Loucy (cell line): ENCODE results near the gene RPL3.
A peak's percentile ranks its signal among the peaks of the same experiment; 100 is the strongest.
"Not testable (repeated sequence)": the region's sequence is repeated elsewhere in the genome, so short reads cannot be mapped to it uniquely, and the experiment has no call there.

ENCODE experiments used
- H2AFZ ChIP-seq: fragments of 200-600 bp; sonication (generic); 2 replicates; pipeline ENCODE4 v1.6.0; 2016; ENCODE audit warnings: antibody characterized with exemption, mild to moderate bottlenecking, low read length, moderate library complexity
- H3F3A ChIP-seq: fragments of 200-600 bp; 2 replicates; pipeline ENCODE4 v1.6.0; 2016; ENCODE audit warnings: antibody characterized with exemption, low read depth, mild to moderate bottlenecking
- H3K27me3 ChIP-seq: fragments of 200-600 bp; sonication (generic); 2 replicates; pipeline ENCODE4 v1.6.1; 2014; ENCODE audit warnings: low read length, mild to moderate bottlenecking; ENCODE audit not compliant: insufficient read depth, poor library complexity, severe bottlenecking
- H3K36me3 ChIP-seq: fragments of 200-600 bp; sonication (generic); 2 replicates; pipeline ENCODE4 v1.6.1; 2016; ENCODE audit warnings: low read length; ENCODE audit not compliant: insufficient read depth
- H3K4me1 ChIP-seq: fragments of 200-600 bp; sonication (generic); 2 replicates; pipeline ENCODE4 v1.5.1; 2014; ENCODE audit warnings: low read length, mild to moderate bottlenecking; ENCODE audit not compliant: insufficient read depth, poor library complexity, severe bottlenecking
- H3K4me2 ChIP-seq: fragments of 200-600 bp; sonication (generic); 2 replicates; pipeline ENCODE4 v1.6.0; 2014; ENCODE audit warnings: antibody characterized with exemption, low read length, low read depth, mild to moderate bottlenecking; ENCODE audit not compliant: poor library complexity, severe bottlenecking
- H3K4me3 ChIP-seq: fragments of 200-600 bp; sonication (generic); 2 replicates; pipeline ENCODE4 v1.5.1; 2014; ENCODE audit warnings: low read length, mild to moderate bottlenecking, mixed read lengths; ENCODE audit not compliant: poor library complexity, severe bottlenecking
- H3K79me2 ChIP-seq: fragments of 200-600 bp; sonication (generic); 2 replicates; pipeline ENCODE4 v1.6.1; 2014; ENCODE audit warnings: low read length; ENCODE audit not compliant: insufficient read depth
- H3K9ac ChIP-seq: fragments of 200-600 bp; sonication (generic); 2 replicates; pipeline ENCODE4 v1.6.0; 2014; ENCODE audit warnings: mild to moderate bottlenecking, low read depth, low read length, moderate library complexity; ENCODE audit not compliant: poor library complexity, severe bottlenecking
- H3K9me2 ChIP-seq: fragments of 200-600 bp; sonication (generic); replicated peaks from 2 replicates; pipeline ENCODE4 v1.6.1; 2016; ENCODE audit warnings: low read depth, low read length, mixed read lengths
- H3K9me3 ChIP-seq: fragments of 200-600 bp; sonication (generic); 2 replicates; pipeline ENCODE4 v1.6.1; 2014; ENCODE audit warnings: mild to moderate bottlenecking, antibody characterized with exemption, low read length, low read depth; ENCODE audit not compliant: insufficient read depth
- H4K20me1 ChIP-seq: fragments of 200-600 bp; sonication (generic); 2 replicates; pipeline ENCODE4 v1.6.0; 2014; ENCODE audit warnings: antibody characterized with exemption, low read length, mild to moderate bottlenecking; ENCODE audit not compliant: insufficient read depth, poor library complexity, severe bottlenecking
- EZH2phosphoT487 ChIP-seq: fragments of 200-600 bp; IDR thresholded peaks from 2 replicates; pipeline ENCODE4 v1.6.1; 2018; ENCODE audit warnings: antibody characterized with exemption, mild to moderate bottlenecking, moderate library complexity, borderline replicate concordance
- TF ChIP-seq, protein P1 (sequence below): fragments of 200-600 bp; sonication (generic); conservative IDR thresholded peaks from 2 replicates; pipeline ENCODE4 v1.5.1; 2014; ENCODE audit warnings: mild to moderate bottlenecking, antibody characterized with exemption, low read length

Gene RPL3

DNA sequence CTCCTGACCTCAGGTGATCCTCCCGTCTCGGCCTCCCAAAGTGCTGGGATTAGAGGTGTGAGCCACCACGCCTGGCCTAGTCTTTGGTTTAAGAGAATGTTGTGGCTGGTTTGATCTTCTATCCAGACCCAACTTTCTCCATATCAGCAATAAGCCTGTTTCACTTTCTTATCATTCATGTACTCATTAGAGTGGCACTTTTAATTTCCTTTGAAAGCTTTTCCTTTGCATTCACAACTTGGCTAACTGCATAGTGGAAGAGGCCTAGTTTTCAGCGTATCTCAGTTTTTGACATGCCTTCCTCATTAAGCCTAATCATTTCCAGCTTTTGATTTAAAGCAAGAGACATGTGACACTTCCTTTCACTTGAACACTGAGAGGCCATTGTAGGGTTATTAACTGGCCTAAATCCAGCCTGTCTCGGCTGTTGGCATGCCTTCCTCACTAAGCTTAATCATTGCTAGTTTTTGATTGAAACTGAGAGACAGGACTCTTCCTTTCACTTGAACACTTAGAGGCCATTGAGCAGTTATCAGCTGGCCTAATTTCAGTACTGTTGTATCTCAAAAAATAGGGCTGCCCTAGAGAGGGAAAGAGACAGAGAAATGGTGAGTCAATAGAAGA, 13.1 kb upstream of the RPL3 start:
- TF ChIP-seq, protein P1, sequence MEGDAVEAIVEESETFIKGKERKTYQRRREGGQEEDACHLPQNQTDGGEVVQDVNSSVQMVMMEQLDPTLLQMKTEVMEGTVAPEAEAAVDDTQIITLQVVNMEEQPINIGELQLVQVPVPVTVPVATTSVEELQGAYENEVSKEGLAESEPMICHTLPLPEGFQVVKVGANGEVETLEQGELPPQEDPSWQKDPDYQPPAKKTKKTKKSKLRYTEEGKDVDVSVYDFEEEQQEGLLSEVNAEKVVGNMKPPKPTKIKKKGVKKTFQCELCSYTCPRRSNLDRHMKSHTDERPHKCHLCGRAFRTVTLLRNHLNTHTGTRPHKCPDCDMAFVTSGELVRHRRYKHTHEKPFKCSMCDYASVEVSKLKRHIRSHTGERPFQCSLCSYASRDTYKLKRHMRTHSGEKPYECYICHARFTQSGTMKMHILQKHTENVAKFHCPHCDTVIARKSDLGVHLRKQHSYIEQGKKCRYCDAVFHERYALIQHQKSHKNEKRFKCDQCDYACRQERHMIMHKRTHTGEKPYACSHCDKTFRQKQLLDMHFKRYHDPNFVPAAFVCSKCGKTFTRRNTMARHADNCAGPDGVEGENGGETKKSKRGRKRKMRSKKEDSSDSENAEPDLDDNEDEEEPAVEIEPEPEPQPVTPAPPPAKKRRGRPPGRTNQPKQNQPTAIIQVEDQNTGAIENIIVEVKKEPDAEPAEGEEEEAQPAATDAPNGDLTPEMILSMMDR: no peak
- no peak for TF ChIP-seq EZH2phosphoT487
- Histone ChIP-seq H3K9me3 (no peaks in the 10 kb centered on the region), H3K36me3 (no peaks in the 10 kb centered on the region), H3K4me1 (no peaks in the 10 kb centered on the region), H3K79me2 (no peaks in the 10 kb centered on the region), H2AFZ (peak overlapping the region; percentile 42; the same call in 1 of the 2 replicates), H3K4me2 (no peak overlapping the region), H3K9me2 (no peaks in the 10 kb centered on the region), H3K27me3 (no peaks in the 10 kb centered on the region), H3F3A (no peaks in the 10 kb centered on the region), H4K20me1 (no peaks in the 10 kb centered on the region), H3K4me3 (no peak overlapping the region), H3K9ac (no peak overlapping the region)

- not testable (repeated sequence) for H3K9me2 ChIP-seq, H3K4me3 ChIP-seq, H3K27me3 ChIP-seq, H2AFZ ChIP-seq, H4K20me1 ChIP-seq, H3K4me1 ChIP-seq, H3K79me2 ChIP-seq, H3K9me3 ChIP-seq, H3K36me3 ChIP-seq, H3K9ac ChIP-seq, H3K4me2 ChIP-seq, H3F3A ChIP-seq
Observed at GRCh38 chr22:39330553-39330952, 11.1 kb upstream of the RPL3 start.

DNA sequence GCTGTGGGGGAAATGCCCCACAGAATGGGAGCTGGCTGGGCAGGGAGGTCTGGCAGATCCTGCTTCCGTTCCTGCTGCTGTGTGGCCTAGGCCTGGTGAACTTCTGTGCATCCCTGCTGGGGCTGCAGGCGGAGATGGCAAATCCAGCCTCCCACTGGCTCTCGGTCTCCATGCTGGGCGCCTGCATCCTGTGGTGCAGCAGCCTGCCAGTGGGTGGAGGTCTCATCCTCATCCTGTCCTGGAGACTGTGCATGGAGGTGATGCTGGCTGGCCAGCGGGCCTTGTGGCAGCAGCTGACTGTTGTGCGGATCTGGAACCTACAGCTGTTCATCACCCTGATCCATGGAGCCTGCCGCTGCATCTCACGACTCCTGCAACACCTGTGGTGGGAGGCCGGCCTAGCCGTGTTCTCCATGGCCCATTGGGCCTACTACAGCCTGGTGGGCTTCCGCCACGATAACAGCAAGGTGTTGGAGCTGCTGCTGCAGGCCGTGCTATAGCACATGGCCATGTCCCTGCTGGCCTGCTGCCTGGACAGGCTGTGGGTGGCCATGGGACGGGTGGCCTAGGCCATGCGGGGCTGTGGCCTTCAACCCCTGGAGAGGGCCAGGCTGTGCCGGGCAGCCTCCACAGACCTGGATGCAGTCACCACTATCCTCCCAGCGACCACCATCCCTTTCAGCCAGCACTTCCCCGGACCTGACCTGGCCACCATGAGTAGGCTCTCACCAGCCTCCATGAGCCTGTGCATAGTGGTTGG, 8.8 kb upstream of the RPL3 start:
- Histone ChIP-seq H3K79me2 (no peaks in the 10 kb centered on the region), H3K27me3 (no peaks in the 10 kb centered on the region), H3K36me3 (no peaks in the 10 kb centered on the region), H3K9me2 (no peaks in the 10 kb centered on the region), H3K9me3 (no peaks in the 10 kb centered on the region), H2AFZ (no peak overlapping the region), H3F3A (no peaks in the 10 kb centered on the region), H4K20me1 (no peaks in the 10 kb centered on the region), H3K4me2 (no peak overlapping the region), H3K9ac (no peak overlapping the region), H3K4me3 (no peak overlapping the region), H3K4me1 (no peaks in the 10 kb centered on the region)
- TF ChIP-seq EZH2phosphoT487: no peak
- TF ChIP-seq, protein P1: no peak
